GM19193 (cell line): ENCODE data around the gene MOB3C.

Source experiments
- POLR2A ChIP-seq: IDR thresholded peaks from 4 replicates; pipeline ENCODE4 v1.6.1; 2011; ENCODE audit not compliant: insufficient read depth, insufficient read length; ENCODE audit errors: extremely low read depth

The MOB3C gene

DNA sequence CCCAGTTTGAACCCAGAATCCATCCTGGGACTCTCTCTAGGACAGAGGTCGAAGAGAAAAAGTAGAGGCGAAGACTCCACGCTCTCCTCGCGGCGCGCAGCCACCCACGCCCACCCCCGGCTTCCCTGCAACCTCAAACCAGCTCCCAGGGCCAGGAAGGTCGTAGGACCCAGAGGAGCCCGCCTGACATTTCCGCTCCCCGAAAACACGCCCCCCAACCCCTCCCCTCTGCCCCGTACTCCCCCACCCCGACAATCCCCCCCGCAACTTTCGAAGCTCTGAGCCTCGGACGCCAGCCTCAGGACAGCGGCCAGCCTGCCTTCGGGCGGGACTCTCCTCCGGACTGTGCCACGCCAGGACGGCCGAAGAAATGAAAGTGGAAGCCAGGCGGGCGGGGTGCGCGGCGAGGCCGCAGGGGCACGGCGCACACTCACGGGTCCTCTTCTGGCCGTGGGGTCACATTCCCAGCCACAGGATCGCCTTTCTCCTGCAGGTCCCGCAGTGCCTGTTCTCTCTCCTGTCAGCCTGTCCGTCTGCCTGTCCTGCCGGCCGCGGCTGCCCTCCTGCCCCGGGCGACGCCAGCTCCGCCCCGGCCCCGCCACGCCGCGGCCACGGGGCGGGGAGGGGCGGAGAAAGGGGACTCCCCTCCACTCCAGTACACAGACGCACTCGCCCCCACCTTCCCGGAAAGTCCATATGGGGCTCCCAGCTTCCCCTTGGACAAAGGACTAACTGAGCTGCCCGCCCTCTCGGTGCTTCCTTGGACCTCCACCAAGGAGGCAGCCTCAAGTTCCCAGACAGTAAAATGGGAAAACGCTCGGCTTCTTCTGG is at the start of gene MOB3C:
Gene MOB3C (minus strand): TSS at position 535 of the 831 bp plus-strand sequence. CDS start 3,490 bp downstream, outside the sequence.
- TF ChIP-seq POLR2A: peak; percentile 69

GRCh38 chr1:46665983-46666382 is 49.4 kb upstream of the MOB3C start:
- no peak for TF ChIP-seq POLR2A

GRCh38 chr1:46659307-46659870 is 42.8 kb upstream of the MOB3C start:
- no peak for TF ChIP-seq POLR2A

DNA sequence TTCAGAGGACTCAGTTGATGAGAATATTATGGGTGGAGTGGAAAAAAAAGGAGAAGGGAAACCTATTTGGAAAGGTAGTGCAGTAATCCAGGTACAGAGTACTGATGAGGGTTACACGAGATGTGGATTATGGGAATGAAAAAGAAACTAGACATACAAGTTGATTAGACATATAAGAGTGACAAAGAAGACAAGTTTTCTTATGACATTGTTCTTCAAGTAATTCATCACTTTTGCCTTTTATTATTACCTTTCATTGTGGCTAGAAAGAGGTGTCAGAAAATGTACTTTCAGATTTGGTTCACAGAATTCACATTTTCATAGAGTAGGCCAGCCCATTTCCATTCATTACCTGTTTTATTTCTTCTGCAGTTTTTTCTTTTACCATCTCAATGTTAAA is 41.2 kb upstream of the MOB3C start:
- TF ChIP-seq POLR2A: no peak

DNA sequence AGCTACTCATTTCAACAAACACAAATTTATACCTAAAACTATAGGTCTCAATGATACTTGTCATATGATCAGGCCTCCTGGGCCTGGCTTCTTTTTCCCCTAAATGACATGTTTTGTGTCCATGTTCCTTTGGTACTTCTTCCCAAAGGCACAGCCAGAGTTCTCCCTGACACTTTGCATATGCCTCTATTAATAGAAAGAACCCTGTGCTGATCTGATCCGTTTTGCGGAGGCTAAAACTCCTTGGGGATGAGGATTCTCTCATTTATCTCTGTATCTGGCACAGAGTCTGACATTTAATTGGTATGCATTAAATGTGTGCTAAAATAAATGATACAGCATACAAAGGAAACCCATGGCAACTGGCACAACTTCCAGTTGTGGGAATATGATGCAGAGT is 40.0 kb upstream of the MOB3C start:
- no peak for TF ChIP-seq POLR2A

- no peak for TF ChIP-seq POLR2A
Measured at GRCh38 chr1:46655848-46656247, 39.2 kb upstream of the MOB3C start.

DNA sequence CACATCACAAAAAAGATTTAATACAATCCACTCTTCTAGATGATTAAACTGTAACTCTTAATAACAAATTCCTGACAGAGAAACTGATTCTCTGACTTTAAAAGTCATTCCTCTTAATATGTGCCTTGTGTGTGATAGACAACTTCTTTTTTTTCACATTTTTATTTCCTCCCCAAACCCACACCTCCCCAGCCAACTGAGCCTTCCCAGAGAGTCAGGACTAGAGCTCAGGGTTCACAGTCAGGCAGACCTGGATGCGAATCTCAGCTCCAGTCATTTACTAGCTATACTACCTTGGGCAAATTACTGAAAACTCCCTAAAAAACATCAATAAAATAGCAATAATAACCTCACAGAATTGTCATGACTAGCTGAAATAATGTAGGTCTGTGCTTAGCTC is 37.4 kb upstream of the MOB3C start:
- TF ChIP-seq POLR2A: no peak

- no peak for TF ChIP-seq POLR2A
Measured at GRCh38 chr1:46653405-46653958, 36.9 kb upstream of the MOB3C start.

- no peak for TF ChIP-seq POLR2A
Measured at GRCh38 chr1:46652321-46653100, 35.9 kb upstream of the MOB3C start.

DNA sequence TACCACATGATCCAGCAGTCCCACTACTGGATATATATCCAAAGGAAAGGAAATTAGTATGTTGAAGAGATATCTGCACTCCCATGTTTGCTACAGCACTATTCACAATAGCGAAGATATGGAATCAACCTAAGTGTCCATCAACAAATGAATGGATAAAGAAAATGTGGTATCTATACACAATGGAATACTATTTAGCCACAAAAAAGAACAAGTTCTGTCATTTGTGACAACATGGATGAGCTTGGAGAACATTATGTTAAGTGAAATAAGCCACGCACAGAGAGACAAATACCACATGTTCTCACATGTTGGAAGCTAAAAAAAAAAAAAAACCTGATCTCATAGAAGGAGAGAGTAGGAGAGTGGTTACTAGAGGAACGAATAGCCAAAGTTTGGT is 33.9 kb upstream of the MOB3C start:
- TF ChIP-seq POLR2A: no peak

GRCh38 chr1:46649764-46650163 is 33.2 kb upstream of the MOB3C start:
- TF ChIP-seq POLR2A: no peak

DNA sequence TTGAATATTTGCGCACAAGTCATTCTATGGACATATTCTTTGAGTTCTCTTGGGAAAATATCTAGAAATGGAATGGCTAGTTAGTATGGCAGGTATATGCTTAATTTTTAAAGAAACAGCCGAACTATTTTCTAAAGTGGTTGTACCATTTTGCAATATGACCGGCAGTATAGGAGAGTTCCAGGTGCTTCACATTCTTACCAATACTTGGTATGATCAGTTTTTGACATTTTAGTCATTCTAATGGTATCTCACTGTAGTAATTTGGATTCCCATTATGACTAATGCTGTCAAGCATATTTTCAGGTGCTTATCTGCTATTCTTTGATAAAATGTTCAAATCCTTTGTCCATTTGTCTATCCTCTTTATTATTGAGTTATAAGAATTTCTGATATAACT is 31.0 kb upstream of the MOB3C start:
- TF ChIP-seq POLR2A: no peak

DNA sequence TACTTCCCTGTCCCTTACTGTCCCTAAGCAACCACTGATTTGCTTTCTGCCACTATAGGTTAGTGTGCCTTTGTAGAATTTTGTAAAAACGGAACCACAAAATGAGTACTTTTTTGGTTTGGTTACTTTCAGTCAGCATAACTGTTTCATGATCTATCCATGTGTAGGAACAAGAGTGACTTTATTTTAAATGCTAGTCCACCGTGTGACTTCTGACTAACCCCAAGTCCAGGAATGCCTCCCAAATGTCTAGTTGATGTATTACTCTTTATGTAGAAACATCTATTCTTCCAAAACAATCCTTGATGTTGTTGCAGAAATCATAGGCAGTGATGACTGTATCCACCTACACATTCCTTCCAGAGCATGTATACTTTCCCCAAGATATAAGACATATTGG is 30.2 kb upstream of the MOB3C start:
- TF ChIP-seq POLR2A: no peak

DNA sequence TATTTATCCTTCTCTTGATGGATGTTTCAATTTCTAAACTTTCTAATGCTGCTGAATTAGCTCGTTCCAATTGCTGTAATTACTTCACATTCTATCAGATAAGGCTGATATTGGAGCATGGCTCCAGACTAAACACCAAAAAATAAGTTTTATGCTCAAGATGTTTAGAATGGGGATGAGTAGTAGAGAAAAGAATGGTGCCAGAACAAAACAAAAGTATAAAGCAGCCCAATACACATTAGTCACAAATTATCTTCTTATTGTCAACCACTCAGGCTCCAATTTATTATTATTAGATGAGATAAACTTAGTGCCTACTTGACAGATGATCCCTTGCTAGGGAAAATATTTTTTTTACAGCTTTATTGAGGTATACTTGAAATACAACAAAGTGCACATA is 29.7 kb upstream of the MOB3C start:
- TF ChIP-seq POLR2A: no peak

DNA sequence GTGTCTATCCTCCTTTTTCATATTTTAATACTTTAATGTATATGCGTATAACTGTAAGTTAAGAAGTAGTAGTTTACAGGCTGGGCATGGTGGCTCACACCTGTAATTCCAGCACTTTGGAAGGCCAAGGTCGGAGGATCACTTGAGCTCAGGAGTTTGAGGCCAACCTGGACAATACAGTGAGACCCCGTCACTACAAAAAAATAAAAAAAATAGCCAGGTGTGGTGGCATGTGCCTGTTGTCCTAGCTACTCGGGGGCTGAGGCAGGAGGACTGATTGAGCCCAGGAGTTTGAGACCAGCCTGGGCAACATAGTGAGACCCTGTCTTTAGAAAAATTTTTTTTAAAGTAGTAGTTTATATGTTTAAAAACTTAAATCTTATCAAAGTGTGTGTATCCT is 29.2 kb upstream of the MOB3C start:
- no peak for TF ChIP-seq POLR2A
